GM10266 (cell line): Measurements from ENCODE around the gene TLE4.

Experiments used
- DNase-seq: peaks from one replicate; pipeline ENCODE4 v3.0.0; 2012; ENCODE audit errors: extremely low spot score
- TF ChIP-seq, protein P1 (sequence below): IDR thresholded peaks from 2 replicates; pipeline ENCODE4 v1.5.1; 2012; ENCODE audit warnings: mild to moderate bottlenecking, low read depth; ENCODE audit not compliant: control insufficient read depth, insufficient read depth; ENCODE audit errors: missing control alignments

TLE4 gene

DNA sequence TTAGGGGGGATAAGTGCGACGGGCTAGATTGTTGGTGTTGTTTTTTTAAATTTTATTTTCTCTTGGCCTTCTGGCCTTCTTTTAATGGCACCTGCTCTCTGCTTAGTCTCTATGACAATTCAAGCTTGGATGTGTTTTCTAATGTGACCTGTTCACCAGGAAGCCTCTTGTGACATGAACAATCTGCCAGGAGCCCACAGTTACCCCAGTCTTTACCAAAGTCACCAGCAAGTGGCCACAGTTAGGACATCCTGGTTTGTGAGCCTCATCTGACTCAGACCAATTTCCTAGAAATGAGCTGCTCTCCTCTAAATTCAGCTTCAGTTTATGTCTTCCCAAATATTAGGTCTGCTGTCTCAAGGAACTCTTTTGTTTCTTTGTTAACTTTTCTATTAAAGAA is 135.8 kb downstream of the TLE4 start:
- TF ChIP-seq, protein P1, sequence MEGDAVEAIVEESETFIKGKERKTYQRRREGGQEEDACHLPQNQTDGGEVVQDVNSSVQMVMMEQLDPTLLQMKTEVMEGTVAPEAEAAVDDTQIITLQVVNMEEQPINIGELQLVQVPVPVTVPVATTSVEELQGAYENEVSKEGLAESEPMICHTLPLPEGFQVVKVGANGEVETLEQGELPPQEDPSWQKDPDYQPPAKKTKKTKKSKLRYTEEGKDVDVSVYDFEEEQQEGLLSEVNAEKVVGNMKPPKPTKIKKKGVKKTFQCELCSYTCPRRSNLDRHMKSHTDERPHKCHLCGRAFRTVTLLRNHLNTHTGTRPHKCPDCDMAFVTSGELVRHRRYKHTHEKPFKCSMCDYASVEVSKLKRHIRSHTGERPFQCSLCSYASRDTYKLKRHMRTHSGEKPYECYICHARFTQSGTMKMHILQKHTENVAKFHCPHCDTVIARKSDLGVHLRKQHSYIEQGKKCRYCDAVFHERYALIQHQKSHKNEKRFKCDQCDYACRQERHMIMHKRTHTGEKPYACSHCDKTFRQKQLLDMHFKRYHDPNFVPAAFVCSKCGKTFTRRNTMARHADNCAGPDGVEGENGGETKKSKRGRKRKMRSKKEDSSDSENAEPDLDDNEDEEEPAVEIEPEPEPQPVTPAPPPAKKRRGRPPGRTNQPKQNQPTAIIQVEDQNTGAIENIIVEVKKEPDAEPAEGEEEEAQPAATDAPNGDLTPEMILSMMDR, result no peak
- DNase-seq, result no peak

DNA sequence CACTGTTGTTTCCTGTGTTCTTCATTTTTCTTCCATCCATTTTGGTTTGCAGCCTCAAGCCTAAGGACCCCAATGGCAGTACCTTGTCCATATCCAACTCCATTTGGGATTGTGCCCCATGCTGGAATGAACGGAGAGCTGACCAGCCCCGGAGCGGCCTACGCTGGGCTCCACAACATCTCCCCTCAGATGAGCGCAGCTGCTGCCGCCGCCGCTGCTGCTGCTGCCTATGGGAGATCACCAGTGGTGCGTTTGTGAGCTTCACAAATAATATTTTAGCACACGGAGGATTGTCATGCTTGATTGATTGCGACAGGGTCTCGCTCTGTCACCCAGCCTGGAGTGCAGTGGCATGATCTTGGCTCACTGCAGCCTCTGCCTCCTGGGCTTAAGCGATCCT is 136.8 kb downstream of the TLE4 start:
- TF ChIP-seq, protein P1, result no peak
- no peak for DNase-seq

DNA sequence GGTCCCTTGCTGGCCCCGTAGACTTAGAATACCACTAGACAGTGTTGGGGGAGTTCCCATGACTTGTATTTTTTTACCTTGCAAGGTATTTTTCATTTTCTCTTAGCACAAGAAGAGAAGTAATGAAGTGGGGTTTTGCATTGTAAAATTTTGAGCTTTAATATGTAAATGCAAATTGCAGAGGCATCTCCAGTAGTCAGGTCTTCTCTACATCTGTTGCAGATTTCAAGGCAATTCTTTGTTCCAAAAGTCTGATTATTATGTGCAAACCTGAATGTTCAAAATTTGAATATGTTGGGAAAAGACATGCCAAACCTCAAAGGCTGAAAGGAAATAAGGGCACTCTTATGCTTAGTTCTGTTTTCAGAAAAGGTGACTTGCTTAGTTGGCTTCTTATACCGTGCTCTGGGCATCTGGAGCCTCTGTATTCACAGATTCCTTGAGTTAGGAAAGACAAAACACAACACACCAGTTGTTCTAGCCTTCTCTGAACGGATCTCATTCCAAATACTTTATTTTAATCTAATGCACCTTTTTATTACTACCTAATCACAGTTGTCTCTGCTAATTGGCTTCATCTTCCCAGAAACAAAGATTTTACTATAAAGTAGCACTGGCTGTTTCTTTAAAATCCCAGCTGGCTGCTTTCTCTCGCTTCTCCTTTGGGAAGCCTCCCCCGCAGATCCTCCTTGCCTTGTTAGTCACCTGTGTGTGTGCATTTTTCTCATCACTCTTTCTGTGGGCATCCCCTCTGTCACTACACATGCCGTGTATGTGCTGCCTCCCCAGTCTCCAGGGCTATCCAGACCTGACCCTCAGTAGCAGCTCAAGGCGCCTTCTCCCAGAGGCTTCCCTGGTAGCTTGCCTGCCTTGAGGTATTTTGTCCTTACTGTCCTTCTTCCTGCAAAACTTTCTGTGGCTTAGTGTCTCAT is 138.2 kb downstream of the TLE4 start:
- no peak for DNase-seq
- TF ChIP-seq, protein P1, result no peak

DNA sequence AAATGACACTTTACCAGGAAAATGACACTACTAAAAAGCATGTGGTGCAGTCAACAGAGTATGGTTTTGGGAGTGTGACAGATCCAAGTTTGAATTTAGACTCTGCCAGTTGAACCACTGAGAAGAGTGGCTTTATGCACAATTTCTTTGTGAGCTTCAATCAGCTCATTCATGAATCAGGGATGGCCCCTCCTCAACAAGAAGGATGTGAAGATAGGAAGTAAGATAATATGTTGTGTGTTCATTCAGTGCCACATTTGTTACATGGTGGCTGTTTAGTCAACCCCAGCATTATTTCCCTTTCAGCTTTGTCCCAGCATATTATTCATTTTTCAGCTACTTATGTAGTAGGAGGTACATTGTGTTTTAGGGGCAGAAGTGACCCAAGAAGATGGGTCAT is 140.1 kb downstream of the TLE4 start:
- DNase-seq, result no peak
- TF ChIP-seq, protein P1, result no peak

DNA sequence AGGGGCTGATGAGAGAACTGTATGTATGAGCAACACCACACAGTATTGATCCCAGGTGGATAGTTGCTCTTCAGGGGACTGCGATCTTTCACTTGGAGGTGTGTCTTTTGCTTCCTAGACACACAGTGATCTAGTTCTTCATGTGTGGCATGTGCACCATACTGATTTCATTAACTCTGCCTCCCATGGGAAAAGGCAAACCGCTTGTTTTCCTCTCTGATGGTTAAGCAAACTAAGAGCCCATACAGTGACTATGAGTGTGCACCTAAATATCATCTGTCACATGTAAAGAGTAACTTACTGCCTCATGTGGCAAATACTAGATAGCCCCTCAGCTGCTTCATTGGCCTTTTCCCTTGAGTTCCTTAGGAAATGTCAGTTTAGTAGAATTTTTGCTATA is 147.3 kb downstream of the TLE4 start:
- TF ChIP-seq, protein P1, result no peak

DNA sequence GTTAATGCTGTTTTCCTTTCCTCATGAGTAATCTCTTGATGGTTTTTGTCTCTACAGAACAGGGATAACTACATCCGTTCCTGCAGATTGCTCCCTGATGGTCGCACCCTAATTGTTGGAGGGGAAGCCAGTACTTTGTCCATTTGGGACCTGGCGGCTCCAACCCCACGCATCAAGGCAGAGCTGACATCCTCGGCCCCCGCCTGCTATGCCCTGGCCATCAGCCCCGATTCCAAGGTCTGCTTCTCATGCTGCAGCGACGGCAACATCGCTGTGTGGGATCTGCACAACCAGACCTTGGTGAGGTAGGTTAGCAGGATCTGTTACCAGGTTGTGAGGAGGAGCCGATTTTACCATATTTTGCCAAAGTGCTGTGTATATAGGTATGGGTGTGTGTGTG is 148.2 kb downstream of the TLE4 start:
- no peak for DNase-seq
- TF ChIP-seq, protein P1, result no peak

More for the DNA sequence above, 147.3 kb downstream of the TLE4 start:
- DNase-seq, result no peak

DNA sequence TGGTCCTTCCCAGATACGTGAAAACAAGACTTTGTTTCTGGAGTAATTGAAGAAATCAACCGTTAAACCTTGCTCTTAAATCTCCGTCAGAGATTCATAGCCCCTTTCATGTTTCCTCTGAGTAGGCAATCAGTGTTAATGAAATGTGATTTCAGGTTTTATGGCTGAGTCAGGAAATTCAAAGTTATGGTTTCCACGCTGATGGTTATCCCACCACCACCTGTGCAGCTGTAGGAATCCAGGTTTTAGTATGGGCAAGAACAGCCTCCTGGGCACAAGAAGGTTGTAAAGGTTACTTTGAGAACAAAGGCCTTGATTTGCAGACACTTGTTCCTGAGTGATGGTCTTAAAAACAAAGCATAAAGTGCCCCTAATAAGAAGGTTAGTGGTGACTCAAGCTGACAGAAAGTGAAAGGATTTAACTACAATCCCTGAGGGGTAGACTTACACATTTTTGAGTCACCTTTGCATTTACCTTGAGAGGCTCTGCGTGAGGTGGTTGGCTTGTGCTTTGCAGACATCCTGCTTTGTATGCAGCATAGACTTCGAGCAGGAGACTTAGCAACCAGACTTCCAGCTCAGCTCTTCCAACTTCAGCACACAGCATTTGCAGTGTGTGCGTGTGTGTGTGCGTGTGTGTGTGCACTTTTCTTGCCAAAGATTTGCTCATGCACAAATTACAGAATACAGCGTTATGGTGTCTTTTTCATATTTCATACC is 159.6 kb downstream of the TLE4 start:
- TF ChIP-seq, protein P1, result no peak
- DNase-seq, result peak; percentile 10
